ENCODE results near the gene ALG6. TPM values are rescaled to one million over a fixed set of nuclear protein-coding genes. Genes with fewer than 3 reads are reported as not detected.
"Not testable (repeated sequence)": the region's sequence is repeated elsewhere in the genome, so short reads cannot be mapped to it uniquely, and the experiment has no call there.

The ALG6 gene
- total and polyA plus RNA-seq, 4 donors, result 19.2 to 41.4 (median 21.8) TPM

- Histone ChIP-seq H3K4me1 (ENCODE audit: control insufficient read depth, insufficient read depth, low read length) (no peaks in the 10 kb centered on the region), H3K27ac (ENCODE audit: low read depth, low read length) (no peak overlapping the region), H3K36me3 (ENCODE audit: control insufficient read depth, insufficient read depth, low read length) (peaks cover 2% of the 10 kb centered on the region), H3K4me3 (ENCODE audit: low read depth, low read length) (no peak overlapping the region), H3K9me3 (ENCODE audit: control insufficient read depth, insufficient read depth, low read length) (no peaks in the 10 kb centered on the region), H3K27me3 (ENCODE audit: control insufficient read depth, insufficient read depth, low read length) (no peaks in the 10 kb centered on the region)
- DNase-seq (ENCODE audit: low read depth in 4 of 6, low spot score in 6 of 6), result no peak
These were observed 37.6 kb downstream of the ALG6 start for GRCh38 chr1:63405021-63405420.

GRCh38 chr1:63405987-63406386 is 38.6 kb downstream of the ALG6 start:
- no peaks in the 10 kb centered on the region for H3K4me1 ChIP-seq (ENCODE audit: control insufficient read depth, insufficient read depth, low read length)
- DNase-seq (ENCODE audit: low read depth in 4 of 6, low spot score in 6 of 6), result no peak
- H3K27ac ChIP-seq (ENCODE audit: low read depth, low read length), result no peak overlapping the region
- no peaks in the 10 kb centered on the region for H3K27me3 ChIP-seq (ENCODE audit: control insufficient read depth, insufficient read depth, low read length)
- no peaks in the 10 kb centered on the region for H3K9me3 ChIP-seq (ENCODE audit: control insufficient read depth, insufficient read depth, low read length)
- H3K4me3 ChIP-seq (ENCODE audit: low read depth, low read length), result no peak overlapping the region
- H3K36me3 ChIP-seq (ENCODE audit: control insufficient read depth, insufficient read depth, low read length), result peaks cover 2% of the 10 kb centered on the region

- no peaks in the 10 kb centered on the region for H3K27me3 ChIP-seq (ENCODE audit: control insufficient read depth, insufficient read depth, low read length)
- H3K36me3 ChIP-seq (ENCODE audit: control insufficient read depth, insufficient read depth, low read length), result peaks cover 2% of the 10 kb centered on the region
- H3K9me3 ChIP-seq (ENCODE audit: control insufficient read depth, insufficient read depth, low read length), result no peaks in the 10 kb centered on the region
- no peaks in the 10 kb centered on the region for H3K4me1 ChIP-seq (ENCODE audit: control insufficient read depth, insufficient read depth, low read length)
- DNase-seq (ENCODE audit: low read depth in 4 of 6, low spot score in 6 of 6), result no peak
- H3K27ac ChIP-seq (ENCODE audit: low read depth, low read length), result no peak overlapping the region
- H3K4me3 ChIP-seq (ENCODE audit: low read depth, low read length), result no peak overlapping the region
These were observed 39.6 kb downstream of the ALG6 start for GRCh38 chr1:63407002-63407401.

- no peak for DNase-seq (ENCODE audit: low read depth in 4 of 6, low spot score in 6 of 6)
- Histone ChIP-seq H3K4me3 (ENCODE audit: low read depth, low read length) (no peak overlapping the region), H3K27ac (ENCODE audit: low read depth, low read length) (no peak overlapping the region), H3K36me3 (ENCODE audit: control insufficient read depth, insufficient read depth, low read length) (no peaks in the 10 kb centered on the region), H3K9me3 (ENCODE audit: control insufficient read depth, insufficient read depth, low read length) (no peaks in the 10 kb centered on the region), H3K4me1 (ENCODE audit: control insufficient read depth, insufficient read depth, low read length) (no peaks in the 10 kb centered on the region), H3K27me3 (ENCODE audit: control insufficient read depth, insufficient read depth, low read length) (no peaks in the 10 kb centered on the region)
- 100% methylated on average over 1 of the region's 4 CpGs for WGBS (ENCODE audit: insufficient coverage)
These were observed 40.9 kb downstream of the ALG6 start for GRCh38 chr1:63408331-63408730.

GRCh38 chr1:63411066-63411465 is 43.6 kb downstream of the ALG6 start:
- no CpG with 5 or more reads among the region's 2 CpGs for WGBS (ENCODE audit: insufficient coverage)

GRCh38 chr1:63413394-63413793 is 46.0 kb downstream of the ALG6 start:
- no CpG with 5 or more reads among the region's 1 CpG for WGBS (ENCODE audit: insufficient coverage)
- no peak overlapping the region for H3K4me3 ChIP-seq (ENCODE audit: low read depth, low read length)
- no peaks in the 10 kb centered on the region for H3K4me1 ChIP-seq (ENCODE audit: control insufficient read depth, insufficient read depth, low read length)
- no peaks in the 10 kb centered on the region for H3K27me3 ChIP-seq (ENCODE audit: control insufficient read depth, insufficient read depth, low read length)
- H3K27ac ChIP-seq (ENCODE audit: low read depth, low read length), result no peak overlapping the region
- DNase-seq (ENCODE audit: low read depth in 4 of 6, low spot score in 6 of 6), result no peak
- H3K36me3 ChIP-seq (ENCODE audit: control insufficient read depth, insufficient read depth, low read length), result no peaks in the 10 kb centered on the region
- no peaks in the 10 kb centered on the region for H3K9me3 ChIP-seq (ENCODE audit: control insufficient read depth, insufficient read depth, low read length)

More at GRCh38 chr1:63411066-63411465, 43.6 kb downstream of the ALG6 start:
- Histone ChIP-seq H3K4me1 (ENCODE audit: control insufficient read depth, insufficient read depth, low read length) (no peaks in the 10 kb centered on the region), H3K36me3 (ENCODE audit: control insufficient read depth, insufficient read depth, low read length) (no peaks in the 10 kb centered on the region), H3K9me3 (ENCODE audit: control insufficient read depth, insufficient read depth, low read length) (no peaks in the 10 kb centered on the region), H3K27ac (ENCODE audit: low read depth, low read length) (no peak overlapping the region), H3K27me3 (ENCODE audit: control insufficient read depth, insufficient read depth, low read length) (no peaks in the 10 kb centered on the region), H3K4me3 (ENCODE audit: low read depth, low read length) (no peak overlapping the region)
- peak in 1 of 6 donors; percentile 2 for DNase-seq (ENCODE audit: low read depth in 4 of 6, low spot score in 6 of 6)

DNA sequence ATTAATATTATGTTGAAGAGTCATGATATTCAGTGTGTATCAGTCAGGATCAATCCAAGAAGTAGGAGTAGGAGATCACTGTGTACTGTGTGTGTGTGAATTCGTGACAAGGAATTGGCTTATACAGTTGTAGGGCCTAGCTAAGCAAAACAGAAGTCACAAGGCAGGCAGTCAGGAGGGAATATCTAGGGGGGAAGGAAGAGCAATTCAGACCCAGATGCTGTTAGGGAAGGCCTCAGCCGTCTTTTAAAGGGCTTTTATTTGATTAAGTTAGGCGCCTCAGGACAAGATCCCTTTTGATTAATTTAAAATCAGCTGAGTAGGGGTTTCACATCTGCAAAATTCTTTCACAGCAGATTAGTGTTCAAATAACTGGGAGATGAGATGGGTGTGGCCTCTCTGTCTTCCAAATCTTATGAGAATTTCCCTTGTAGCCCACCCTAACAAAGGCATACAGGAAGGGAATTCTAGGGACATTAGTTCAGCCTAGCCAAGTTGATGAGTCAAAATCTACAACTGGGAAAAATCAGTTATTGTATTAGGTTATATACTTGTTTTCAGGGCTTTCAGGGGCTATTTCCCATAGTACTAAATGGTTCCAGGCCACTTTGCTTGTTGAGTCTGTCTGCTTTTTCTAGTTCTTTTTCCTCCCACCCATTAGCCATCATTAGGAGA is 47.4 kb downstream of the ALG6 start:
- Histone ChIP-seq H3K27me3 (ENCODE audit: control insufficient read depth, insufficient read depth, low read length) (no peaks in the 10 kb centered on the region), H3K9me3 (ENCODE audit: control insufficient read depth, insufficient read depth, low read length) (no peaks in the 10 kb centered on the region), H3K36me3 (ENCODE audit: control insufficient read depth, insufficient read depth, low read length) (no peaks in the 10 kb centered on the region), H3K27ac (ENCODE audit: low read depth, low read length) (no peak overlapping the region), H3K4me3 (ENCODE audit: low read depth, low read length) (no peak overlapping the region), H3K4me1 (ENCODE audit: control insufficient read depth, insufficient read depth, low read length) (no peaks in the 10 kb centered on the region)
- WGBS (ENCODE audit: insufficient coverage), result 40% methylated on average over 1 of the region's 3 CpGs
- DNase-seq (ENCODE audit: low read depth in 4 of 6, low spot score in 6 of 6), result peak in 2 of 6 donors; percentile 10 to 14

- no peaks in the 10 kb centered on the region for H3K9me3 ChIP-seq (ENCODE audit: control insufficient read depth, insufficient read depth, low read length)
- DNase-seq (ENCODE audit: low read depth in 4 of 6, low spot score in 6 of 6), result no peak
- H3K27ac ChIP-seq (ENCODE audit: low read depth, low read length), result no peak overlapping the region
- H3K4me3 ChIP-seq (ENCODE audit: low read depth, low read length), result no peak overlapping the region
- H3K27me3 ChIP-seq (ENCODE audit: control insufficient read depth, insufficient read depth, low read length), result no peaks in the 10 kb centered on the region
- no peaks in the 10 kb centered on the region for H3K36me3 ChIP-seq (ENCODE audit: control insufficient read depth, insufficient read depth, low read length)
- no peaks in the 10 kb centered on the region for H3K4me1 ChIP-seq (ENCODE audit: control insufficient read depth, insufficient read depth, low read length)
These were observed 50.7 kb downstream of the ALG6 start for GRCh38 chr1:63418101-63418500.

DNA sequence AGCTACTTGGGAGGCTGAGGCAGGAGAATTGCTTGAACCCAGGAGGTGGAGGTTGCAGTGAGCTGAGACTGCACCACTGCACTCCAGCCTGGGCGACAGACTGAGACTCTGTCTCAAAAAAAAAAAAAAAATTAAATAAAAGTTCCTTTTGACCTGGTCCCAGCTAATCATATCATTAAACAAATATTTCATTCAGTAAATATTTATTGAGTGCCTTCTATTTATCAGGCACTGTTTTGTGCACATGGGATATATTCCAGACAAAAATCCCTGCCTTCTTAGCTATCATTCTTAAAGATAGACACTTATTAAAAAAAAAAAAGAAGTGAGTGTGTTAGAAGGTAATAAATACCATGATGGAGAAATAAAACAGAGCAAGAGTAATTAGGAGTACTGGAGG is 53.3 kb downstream of the ALG6 start:
- not testable (repeated sequence) for H3K27ac ChIP-seq (ENCODE audit: low read depth, low read length); H3K36me3 ChIP-seq (ENCODE audit: control insufficient read depth, insufficient read depth, low read length); H3K9me3 ChIP-seq (ENCODE audit: control insufficient read depth, insufficient read depth, low read length); H3K4me3 ChIP-seq (ENCODE audit: low read depth, low read length); DNase-seq (ENCODE audit: low read depth in 4 of 6, low spot score in 6 of 6); H3K4me1 ChIP-seq (ENCODE audit: control insufficient read depth, insufficient read depth, low read length); H3K27me3 ChIP-seq (ENCODE audit: control insufficient read depth, insufficient read depth, low read length)
- WGBS (ENCODE audit: insufficient coverage), result no CpG with 5 or more reads among the region's 1 CpG

GRCh38 chr1:63423649-63424048 is 56.2 kb downstream of the ALG6 start:
- H3K4me1 ChIP-seq (ENCODE audit: control insufficient read depth, insufficient read depth, low read length), result no peaks in the 10 kb centered on the region
- no peaks in the 10 kb centered on the region for H3K36me3 ChIP-seq (ENCODE audit: control insufficient read depth, insufficient read depth, low read length)
- H3K27me3 ChIP-seq (ENCODE audit: control insufficient read depth, insufficient read depth, low read length), result no peaks in the 10 kb centered on the region
- no peak overlapping the region for H3K27ac ChIP-seq (ENCODE audit: low read depth, low read length)
- no peaks in the 10 kb centered on the region for H3K9me3 ChIP-seq (ENCODE audit: control insufficient read depth, insufficient read depth, low read length)
- H3K4me3 ChIP-seq (ENCODE audit: low read depth, low read length), result no peak overlapping the region
- no CpG with 5 or more reads among the region's 2 CpGs for WGBS (ENCODE audit: insufficient coverage)
- no peak for DNase-seq (ENCODE audit: low read depth in 4 of 6, low spot score in 6 of 6)
